Measurements from ENCODE around the gene WASHC3. TPM values are rescaled to one million over a fixed set of nuclear protein-coding genes. Genes with fewer than 3 reads are reported as not detected.

WASHC3 gene
- total and polyA plus RNA-seq, 4 donors, result 22.4 to 51.4 (median 25.8) TPM

DNA sequence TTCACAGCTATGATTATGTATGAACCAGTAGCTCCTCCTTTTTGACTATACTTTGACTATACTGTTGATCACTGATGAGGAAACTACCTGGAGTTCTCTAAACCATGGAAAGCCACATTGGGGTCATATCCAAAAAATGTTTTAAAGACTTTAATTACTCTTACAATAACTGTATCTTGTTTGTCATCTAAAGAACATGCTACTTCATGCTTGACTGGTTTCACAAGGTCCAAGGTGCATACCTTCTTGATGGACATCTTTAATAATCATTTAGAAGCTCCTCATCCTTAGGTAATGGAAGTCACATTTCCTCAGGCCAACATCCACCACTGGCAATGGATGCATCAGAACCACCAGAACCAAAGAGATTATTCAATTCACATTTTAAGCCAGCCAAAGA, 29.9 kb downstream of the WASHC3 start:
- Histone ChIP-seq H3K27me3 (ENCODE audit: control insufficient read depth in 4 of 4, insufficient read depth in 4 of 4, low read length in 3 of 4) (no peaks in the 10 kb centered on the region), H3K36me3 (ENCODE audit: control insufficient read depth in 4 of 4, insufficient read depth in 3 of 4, low read depth in 1 of 4, low read length in 3 of 4) (peaks cover 0 to 30% (median 20%) of the 10 kb centered on the region in 4 donors), H3K9me3 (ENCODE audit: control insufficient read depth in 4 of 4, low read length in 3 of 4) (no peaks in the 10 kb centered on the region), H3K4me3 (ENCODE audit: low read depth in 1 of 3, low read length in 3 of 3) (no peak overlapping the region), H3K9ac (ENCODE audit: low read depth in 1 of 2, low read length in 2 of 2) (no peak overlapping the region), H3K4me1 (ENCODE audit: control insufficient read depth in 4 of 4, insufficient read depth in 4 of 4, low read length in 3 of 4) (no peaks in the 10 kb centered on the region), H3K27ac (ENCODE audit: low read depth in 1 of 2, low read length in 2 of 2) (no peak overlapping the region)
- TF ChIP-seq, protein P1, sequence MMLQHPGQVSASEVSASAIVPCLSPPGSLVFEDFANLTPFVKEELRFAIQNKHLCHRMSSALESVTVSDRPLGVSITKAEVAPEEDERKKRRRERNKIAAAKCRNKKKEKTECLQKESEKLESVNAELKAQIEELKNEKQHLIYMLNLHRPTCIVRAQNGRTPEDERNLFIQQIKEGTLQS (IDR thresholded peaks at IDR 0.05), result no peak
- TF ChIP-seq NR2F2 (IDR thresholded peaks at IDR 0.05), result no peak
- no peak for DNase-seq (ENCODE audit: low spot score)

DNA sequence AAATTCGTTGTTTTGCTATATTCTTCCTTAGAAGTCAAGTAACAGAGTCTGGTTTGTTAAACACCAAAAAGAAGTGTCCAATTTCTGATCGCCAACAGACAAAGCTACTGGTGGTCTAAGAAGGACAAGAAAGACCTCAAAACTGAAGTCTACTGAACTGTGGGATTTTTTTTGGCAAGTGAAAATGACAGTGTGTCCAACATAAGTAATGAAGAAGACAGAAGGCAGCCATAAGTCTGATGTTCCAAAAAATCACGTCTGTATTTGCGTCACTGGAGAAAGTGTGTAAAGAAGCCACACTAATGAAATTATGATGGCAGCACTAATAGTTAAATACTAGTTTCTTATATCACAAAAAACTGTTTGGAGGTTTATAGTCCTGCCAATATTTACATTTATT, 32.6 kb downstream of the WASHC3 start:
- H3K27me3 ChIP-seq (ENCODE audit: control insufficient read depth in 4 of 4, insufficient read depth in 4 of 4, low read length in 3 of 4), result no peaks in the 10 kb centered on the region
- DNase-seq (ENCODE audit: low spot score), result no peak
- WGBS, result 91% methylated on average over 4 of the region's 4 CpGs
- no peak overlapping the region for H3K4me3 ChIP-seq (ENCODE audit: low read depth in 1 of 3, low read length in 3 of 3)
- no peaks in the 10 kb centered on the region for H3K4me1 ChIP-seq (ENCODE audit: control insufficient read depth in 4 of 4, insufficient read depth in 4 of 4, low read length in 3 of 4)
- no peaks in the 10 kb centered on the region for H3K9me3 ChIP-seq (ENCODE audit: control insufficient read depth in 4 of 4, low read length in 3 of 4)
- no peak overlapping the region for H3K27ac ChIP-seq (ENCODE audit: low read depth in 1 of 2, low read length in 2 of 2)
- TF ChIP-seq TAF1 (conservative IDR thresholded peaks at IDR 0.05), result no peak
- TF ChIP-seq, protein P2, sequence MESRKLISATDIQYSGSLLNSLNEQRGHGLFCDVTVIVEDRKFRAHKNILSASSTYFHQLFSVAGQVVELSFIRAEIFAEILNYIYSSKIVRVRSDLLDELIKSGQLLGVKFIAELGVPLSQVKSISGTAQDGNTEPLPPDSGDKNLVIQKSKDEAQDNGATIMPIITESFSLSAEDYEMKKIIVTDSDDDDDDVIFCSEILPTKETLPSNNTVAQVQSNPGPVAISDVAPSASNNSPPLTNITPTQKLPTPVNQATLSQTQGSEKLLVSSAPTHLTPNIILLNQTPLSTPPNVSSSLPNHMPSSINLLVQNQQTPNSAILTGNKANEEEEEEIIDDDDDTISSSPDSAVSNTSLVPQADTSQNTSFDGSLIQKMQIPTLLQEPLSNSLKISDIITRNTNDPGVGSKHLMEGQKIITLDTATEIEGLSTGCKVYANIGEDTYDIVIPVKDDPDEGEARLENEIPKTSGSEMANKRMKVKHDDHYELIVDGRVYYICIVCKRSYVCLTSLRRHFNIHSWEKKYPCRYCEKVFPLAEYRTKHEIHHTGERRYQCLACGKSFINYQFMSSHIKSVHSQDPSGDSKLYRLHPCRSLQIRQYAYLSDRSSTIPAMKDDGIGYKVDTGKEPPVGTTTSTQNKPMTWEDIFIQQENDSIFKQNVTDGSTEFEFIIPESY (IDR thresholded peaks at IDR 0.05), result no peak
- no peak for TF ChIP-seq SP1 (IDR thresholded peaks at IDR 0.05)
- TF ChIP-seq HNF4A (conservative IDR thresholded peaks at IDR 0.05), result no peak
- TF ChIP-seq, protein P3, sequence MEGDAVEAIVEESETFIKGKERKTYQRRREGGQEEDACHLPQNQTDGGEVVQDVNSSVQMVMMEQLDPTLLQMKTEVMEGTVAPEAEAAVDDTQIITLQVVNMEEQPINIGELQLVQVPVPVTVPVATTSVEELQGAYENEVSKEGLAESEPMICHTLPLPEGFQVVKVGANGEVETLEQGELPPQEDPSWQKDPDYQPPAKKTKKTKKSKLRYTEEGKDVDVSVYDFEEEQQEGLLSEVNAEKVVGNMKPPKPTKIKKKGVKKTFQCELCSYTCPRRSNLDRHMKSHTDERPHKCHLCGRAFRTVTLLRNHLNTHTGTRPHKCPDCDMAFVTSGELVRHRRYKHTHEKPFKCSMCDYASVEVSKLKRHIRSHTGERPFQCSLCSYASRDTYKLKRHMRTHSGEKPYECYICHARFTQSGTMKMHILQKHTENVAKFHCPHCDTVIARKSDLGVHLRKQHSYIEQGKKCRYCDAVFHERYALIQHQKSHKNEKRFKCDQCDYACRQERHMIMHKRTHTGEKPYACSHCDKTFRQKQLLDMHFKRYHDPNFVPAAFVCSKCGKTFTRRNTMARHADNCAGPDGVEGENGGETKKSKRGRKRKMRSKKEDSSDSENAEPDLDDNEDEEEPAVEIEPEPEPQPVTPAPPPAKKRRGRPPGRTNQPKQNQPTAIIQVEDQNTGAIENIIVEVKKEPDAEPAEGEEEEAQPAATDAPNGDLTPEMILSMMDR (IDR thresholded peaks at IDR 0.05; ENCODE audit: low read depth, low read length, missing input control), result no peak
- TF ChIP-seq JUND (IDR thresholded peaks at IDR 0.05), result no peak
- TF ChIP-seq YY1 (IDR thresholded peaks at IDR 0.05), result no peak
- TF ChIP-seq GABPA (IDR thresholded peaks at IDR 0.05 in 1 of 2, conservative IDR thresholded peaks at IDR 0.05 in 1 of 2), result no peak
- no peak for TF ChIP-seq HNF4G (IDR thresholded peaks at IDR 0.05)
- no peak for TF ChIP-seq NR2F2 (IDR thresholded peaks at IDR 0.05)
- TF ChIP-seq, protein P4, sequence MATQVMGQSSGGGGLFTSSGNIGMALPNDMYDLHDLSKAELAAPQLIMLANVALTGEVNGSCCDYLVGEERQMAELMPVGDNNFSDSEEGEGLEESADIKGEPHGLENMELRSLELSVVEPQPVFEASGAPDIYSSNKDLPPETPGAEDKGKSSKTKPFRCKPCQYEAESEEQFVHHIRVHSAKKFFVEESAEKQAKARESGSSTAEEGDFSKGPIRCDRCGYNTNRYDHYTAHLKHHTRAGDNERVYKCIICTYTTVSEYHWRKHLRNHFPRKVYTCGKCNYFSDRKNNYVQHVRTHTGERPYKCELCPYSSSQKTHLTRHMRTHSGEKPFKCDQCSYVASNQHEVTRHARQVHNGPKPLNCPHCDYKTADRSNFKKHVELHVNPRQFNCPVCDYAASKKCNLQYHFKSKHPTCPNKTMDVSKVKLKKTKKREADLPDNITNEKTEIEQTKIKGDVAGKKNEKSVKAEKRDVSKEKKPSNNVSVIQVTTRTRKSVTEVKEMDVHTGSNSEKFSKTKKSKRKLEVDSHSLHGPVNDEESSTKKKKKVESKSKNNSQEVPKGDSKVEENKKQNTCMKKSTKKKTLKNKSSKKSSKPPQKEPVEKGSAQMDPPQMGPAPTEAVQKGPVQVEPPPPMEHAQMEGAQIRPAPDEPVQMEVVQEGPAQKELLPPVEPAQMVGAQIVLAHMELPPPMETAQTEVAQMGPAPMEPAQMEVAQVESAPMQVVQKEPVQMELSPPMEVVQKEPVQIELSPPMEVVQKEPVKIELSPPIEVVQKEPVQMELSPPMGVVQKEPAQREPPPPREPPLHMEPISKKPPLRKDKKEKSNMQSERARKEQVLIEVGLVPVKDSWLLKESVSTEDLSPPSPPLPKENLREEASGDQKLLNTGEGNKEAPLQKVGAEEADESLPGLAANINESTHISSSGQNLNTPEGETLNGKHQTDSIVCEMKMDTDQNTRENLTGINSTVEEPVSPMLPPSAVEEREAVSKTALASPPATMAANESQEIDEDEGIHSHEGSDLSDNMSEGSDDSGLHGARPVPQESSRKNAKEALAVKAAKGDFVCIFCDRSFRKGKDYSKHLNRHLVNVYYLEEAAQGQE (IDR thresholded peaks at IDR 0.05), result no peak
- no peak for TF ChIP-seq RXRA (IDR thresholded peaks at IDR 0.05)
- no peak for TF ChIP-seq FOXA2 (IDR thresholded peaks at IDR 0.05)
- TF ChIP-seq RAD21 (IDR thresholded peaks at IDR 0.05), result no peak
- no peak for TF ChIP-seq FOXA1 (IDR thresholded peaks at IDR 0.05)
- TF ChIP-seq, protein P1 (IDR thresholded peaks at IDR 0.05), result no peak
- no peak for TF ChIP-seq EGR1 (IDR thresholded peaks at IDR 0.05; ENCODE audit: low read depth in 2 of 2)
- TF ChIP-seq, protein P5, sequence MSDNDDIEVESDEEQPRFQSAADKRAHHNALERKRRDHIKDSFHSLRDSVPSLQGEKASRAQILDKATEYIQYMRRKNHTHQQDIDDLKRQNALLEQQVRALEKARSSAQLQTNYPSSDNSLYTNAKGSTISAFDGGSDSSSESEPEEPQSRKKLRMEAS (IDR thresholded peaks at IDR 0.05), result no peak
- peaks cover 0 to 18% (median 13%) of the 10 kb centered on the region in 4 donors for H3K36me3 ChIP-seq (ENCODE audit: control insufficient read depth in 4 of 4, insufficient read depth in 3 of 4, low read depth in 1 of 4, low read length in 3 of 4)
- no peak overlapping the region for H3K9ac ChIP-seq (ENCODE audit: low read depth in 1 of 2, low read length in 2 of 2)

All from liver (tissue), 9 donors.